ENCODE data around the gene ARRB1. TPM values are rescaled to one million over a fixed set of nuclear protein-coding genes. Genes with fewer than 3 reads are reported as not detected.
A peak's percentile ranks its signal among the peaks of the same experiment; 100 is the strongest.
"Not testable (repeated sequence)": the region's sequence is repeated elsewhere in the genome, so short reads cannot be mapped to it uniquely, and the experiment has no call there.

Gene ARRB1
- total RNA-seq, 1 donor from 2014 or later: 9.3 TPM

DNA sequence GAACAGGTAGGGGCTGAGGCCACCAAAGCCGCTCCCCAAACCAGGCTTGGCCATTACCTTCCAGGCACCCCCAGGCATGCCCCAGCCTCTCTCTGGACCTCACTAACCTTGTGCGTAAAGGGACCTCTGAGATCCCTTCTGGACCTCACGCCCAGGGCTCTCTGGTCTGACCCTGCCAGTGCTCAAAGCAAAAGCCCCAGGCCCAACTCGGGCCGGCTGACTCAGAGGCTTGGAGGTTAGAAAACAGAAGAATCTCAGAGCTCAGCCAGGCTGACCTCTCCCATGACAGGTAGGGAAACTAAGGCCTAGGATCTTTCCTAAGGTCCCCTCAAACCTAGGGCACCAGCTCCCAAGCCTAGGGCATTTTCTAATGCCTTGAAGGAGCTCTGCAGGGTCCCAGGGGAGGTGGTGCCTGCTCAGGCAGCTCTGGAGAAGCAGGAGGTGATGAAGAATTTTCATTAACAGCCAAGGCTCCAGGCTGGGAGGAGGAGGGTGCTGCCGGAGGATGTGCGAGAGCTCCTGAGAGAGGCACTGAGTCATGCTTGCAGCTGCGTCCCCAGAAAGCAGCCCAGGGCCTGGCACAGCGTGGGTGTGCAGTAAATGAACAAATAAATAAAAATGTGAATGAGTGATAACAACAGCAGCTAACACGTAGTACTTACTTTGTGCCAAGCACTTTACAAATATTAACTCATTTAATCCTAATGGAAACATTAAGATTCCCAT, 25.6 kb downstream of the ARRB1 start:
- DNase-seq (ENCODE audit: low spot score) (no peak), ATAC-seq (no peak)

DNA sequence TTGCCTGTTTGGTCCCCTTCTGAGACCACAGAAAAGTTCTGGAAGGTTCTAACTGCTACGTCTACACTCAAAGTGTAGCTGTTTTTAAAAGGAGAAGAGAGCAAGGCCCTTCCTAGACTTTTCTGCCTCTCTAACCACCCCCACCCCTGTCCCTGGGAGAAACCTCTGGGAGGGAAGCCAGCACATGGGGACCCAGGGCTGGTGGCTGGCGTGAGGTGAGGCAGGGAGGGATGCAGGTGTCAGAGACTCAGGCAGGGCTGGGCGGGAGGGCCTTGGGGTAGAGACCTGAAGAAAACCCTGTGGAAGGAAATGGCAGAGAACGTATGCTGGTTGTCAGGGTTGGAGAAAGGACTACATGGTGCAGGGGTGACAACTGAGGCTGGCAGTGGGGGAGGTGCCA, 26.7 kb downstream of the ARRB1 start:
- ATAC-seq: no peak

GRCh38 chr11:75324189-75324588, 27.3 kb downstream of the ARRB1 start:
- no peak for DNase-seq (ENCODE audit: low spot score)
- ATAC-seq: no peak

More for the DNA sequence above, 26.7 kb downstream of the ARRB1 start:
- DNase-seq (ENCODE audit: low spot score): no peak

DNA sequence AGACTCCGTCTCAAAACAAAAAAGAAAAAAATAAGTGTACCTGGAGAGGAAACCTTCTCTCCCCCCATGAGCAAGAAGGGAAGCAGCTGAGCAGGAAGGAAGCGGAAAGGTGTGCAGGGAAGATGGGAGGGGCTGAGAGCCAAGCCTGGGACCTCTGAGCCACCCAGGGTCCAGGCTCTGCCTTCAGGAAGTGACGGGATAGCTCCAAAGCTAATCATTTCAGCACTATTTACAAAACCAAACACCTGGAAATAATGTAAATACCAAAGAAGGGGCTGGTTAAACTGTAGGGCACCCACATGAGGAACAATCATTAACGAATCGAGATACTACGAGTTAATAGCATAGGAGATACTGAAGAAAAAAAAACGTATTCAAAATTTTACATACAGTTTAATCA, 27.9 kb downstream of the ARRB1 start:
- ATAC-seq (no peak), DNase-seq (ENCODE audit: low spot score) (no peak)

DNA sequence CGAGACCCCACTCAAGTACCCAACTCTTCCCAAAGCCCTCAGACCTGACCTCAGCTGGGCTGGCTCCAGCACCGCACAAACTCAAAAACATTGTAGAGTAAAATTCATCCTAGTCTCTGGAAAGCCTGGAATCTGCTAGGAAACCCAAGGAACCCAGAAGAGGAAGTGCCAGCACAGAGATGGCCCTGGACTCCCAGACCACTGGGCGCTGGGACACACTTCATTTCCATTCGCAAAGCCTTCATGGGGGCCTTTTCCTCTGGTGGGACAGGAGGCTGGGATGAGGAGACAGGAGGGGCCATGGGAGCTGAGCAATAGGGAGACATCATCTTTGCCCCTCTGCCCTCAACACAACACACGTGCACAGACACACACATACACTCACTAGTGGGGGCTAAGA, 30.8 kb downstream of the ARRB1 start:
- ATAC-seq (no peak), DNase-seq (ENCODE audit: low spot score) (no peak)

- DNase-seq (ENCODE audit: low spot score) (no peak), ATAC-seq (no peak)
Observed at GRCh38 chr11:75320046-75320618, 31.3 kb downstream of the ARRB1 start.

GRCh38 chr11:75319035-75319877, 32.2 kb downstream of the ARRB1 start:
- ATAC-seq: no peak

DNA sequence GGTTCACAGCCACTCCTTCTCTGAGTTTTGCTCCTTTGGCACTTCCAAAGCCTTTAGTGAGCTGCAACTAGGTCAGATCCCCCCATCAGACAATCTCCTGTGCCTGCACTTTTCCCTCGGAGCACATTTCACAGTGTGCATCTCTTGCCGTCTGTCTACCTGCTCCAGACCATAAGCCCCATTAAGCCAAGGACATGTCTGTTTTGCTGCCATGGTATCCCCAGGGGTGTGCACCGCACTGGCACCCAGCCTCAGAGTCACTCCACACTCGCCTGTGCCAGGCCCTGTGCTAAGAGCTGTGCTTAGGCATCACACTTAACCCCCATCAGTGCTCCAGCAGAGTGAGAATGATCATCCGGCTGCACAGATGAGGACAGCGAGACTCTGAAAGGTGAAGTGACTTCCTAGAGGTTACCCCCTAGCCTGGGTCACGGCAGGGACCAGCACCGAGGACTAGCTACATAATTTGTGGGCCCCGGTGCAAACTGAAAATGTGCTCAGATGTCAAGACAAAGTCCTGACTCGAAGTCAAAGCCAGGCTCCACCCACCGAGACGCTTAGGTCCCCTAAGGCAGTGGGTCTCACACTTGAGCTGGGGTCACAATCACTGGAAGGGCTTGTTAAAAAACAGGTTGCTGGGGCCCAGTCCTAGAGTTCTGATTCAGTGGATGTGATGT, 33.9 kb downstream of the ARRB1 start:
- DNase-seq (ENCODE audit: low spot score) (no peak), ATAC-seq (no peak)

More at GRCh38 chr11:75319035-75319877, 32.2 kb downstream of the ARRB1 start:
- DNase-seq (ENCODE audit: low spot score): no peak

GRCh38 chr11:75315439-75315805, 36.0 kb downstream of the ARRB1 start:
- DNase-seq (ENCODE audit: low spot score) (no peak), ATAC-seq (no peak)

- ATAC-seq: no peak
- no peak for DNase-seq (ENCODE audit: low spot score)
Observed at GRCh38 chr11:75314771-75315438, 36.6 kb downstream of the ARRB1 start.

GRCh38 chr11:75313513-75314272, 37.8 kb downstream of the ARRB1 start:
- ATAC-seq: peak; percentile 53
- no peak for DNase-seq (ENCODE audit: low spot score)

- no peak for ATAC-seq
- no peak for DNase-seq (ENCODE audit: low spot score)
Observed at GRCh38 chr11:75312346-75312745, 39.1 kb downstream of the ARRB1 start.

DNA sequence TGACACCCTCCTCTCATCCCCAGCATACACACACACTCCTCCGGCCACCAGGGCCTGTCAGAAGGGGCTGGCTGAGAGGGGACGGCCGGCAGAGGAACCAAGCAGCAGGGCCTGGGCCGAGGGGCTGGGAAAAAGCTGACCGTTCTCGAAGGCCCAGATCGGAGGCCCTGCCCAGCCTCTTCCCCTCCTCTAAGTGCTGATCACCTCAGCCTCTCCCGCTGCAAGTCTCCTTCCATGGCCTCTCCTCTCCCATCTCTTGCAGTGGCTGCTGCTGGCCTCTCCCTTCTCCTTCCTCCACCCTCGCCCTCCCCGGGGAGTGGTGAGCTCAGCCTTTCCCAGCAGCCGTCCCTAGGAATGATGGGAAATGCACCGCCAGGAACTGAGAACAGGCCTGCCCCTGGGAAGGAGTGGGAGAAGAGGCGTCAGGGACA, 39.6 kb downstream of the ARRB1 start:
- ATAC-seq: peak; percentile 47
- no peak for DNase-seq (ENCODE audit: low spot score)

DNA sequence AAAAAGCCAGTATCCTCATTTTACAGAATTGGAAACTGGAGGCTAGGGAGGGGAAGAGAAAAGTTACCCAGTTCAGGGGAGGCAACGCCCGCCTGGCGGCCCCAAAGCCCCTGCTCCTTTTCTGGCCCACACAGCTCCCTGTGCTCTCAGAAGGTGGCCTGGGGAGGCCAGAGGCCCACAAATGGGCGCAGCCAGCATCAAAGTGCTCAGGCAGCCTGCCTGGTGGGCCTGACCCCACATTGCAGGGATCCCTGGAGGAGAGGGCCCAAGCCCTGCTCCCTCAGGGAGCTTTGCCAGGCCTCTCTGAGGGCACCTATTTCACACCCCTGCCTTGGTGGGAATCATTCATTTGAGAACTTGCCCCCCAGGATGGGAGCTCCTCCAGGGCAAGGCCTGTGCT, 42.5 kb downstream of the ARRB1 start:
- ATAC-seq: no peak

GRCh38 chr11:75308116-75308515, 43.3 kb downstream of the ARRB1 start:
- ATAC-seq (peak; percentile 83), DNase-seq (ENCODE audit: low spot score) (no peak)

More for the DNA sequence above, 42.5 kb downstream of the ARRB1 start:
- DNase-seq (ENCODE audit: low spot score): no peak

DNA sequence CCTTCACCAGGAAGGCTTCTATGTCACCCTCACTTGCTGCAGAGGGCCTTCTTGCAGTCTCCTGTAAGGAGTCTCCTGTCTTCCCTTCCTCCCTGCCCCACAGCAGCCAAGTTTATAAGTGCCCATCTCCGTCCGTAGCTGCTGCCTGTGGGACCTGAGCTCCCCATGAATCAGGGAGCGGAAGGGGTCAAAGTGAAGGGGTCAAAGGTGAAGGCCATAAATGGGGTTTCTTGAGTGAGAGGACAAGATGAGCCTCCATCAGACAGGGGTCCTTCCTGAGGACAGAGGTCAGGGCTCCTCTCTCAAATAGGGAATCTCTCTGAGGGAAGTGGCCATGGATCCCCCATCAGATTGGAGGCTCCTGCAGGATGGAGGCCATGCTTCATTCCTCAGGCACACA, 44.4 kb downstream of the ARRB1 start:
- ATAC-seq (no peak), DNase-seq (ENCODE audit: low spot score) (no peak)

DNA sequence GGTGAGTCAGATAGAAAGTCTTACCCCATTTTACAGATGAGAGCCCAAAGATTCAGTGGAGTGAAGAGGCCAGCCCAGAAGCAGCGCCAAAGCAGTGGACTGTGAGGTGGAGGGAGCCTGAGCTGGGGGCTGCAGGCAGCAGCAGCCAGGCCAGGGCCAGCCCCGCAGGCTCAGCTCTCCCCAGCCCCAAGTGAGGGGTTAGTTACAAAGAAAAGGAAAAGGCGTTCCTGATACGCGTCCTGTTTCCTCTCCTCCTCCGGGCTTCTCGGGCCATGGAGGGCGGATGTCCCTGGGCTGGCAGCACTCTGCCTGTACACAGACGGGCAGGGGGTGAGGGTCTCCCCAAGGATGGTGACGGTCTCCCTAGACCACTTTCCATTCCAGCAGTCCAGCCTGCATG, 44.9 kb downstream of the ARRB1 start:
- ATAC-seq (peak; percentile 22), DNase-seq (ENCODE audit: low spot score) (no peak)

- no peak for ATAC-seq
Observed at GRCh38 chr11:75305993-75306392, 45.5 kb downstream of the ARRB1 start.

DNA sequence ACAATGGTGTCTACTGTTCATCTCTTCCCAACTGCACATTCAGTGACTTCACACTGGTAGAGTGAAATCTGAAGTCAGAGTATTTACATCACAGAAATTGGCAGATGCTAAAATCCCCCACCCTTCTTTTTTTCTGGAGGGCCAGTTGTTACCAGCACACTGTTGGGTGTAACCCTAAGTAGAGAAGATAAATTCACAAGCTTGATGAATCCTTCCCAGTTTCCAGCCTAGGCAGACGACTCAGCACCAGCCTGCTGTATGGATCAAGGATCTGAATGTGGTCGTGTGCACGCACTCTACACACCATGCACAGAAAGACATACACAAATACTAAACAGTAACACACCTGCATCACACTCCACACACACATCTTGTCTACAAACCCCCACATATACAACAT, 46.0 kb downstream of the ARRB1 start:
- no peak for ATAC-seq
- DNase-seq (ENCODE audit: low spot score): no peak

More at GRCh38 chr11:75305993-75306392, 45.5 kb downstream of the ARRB1 start:
- no peak for DNase-seq (ENCODE audit: low spot score)

DNA sequence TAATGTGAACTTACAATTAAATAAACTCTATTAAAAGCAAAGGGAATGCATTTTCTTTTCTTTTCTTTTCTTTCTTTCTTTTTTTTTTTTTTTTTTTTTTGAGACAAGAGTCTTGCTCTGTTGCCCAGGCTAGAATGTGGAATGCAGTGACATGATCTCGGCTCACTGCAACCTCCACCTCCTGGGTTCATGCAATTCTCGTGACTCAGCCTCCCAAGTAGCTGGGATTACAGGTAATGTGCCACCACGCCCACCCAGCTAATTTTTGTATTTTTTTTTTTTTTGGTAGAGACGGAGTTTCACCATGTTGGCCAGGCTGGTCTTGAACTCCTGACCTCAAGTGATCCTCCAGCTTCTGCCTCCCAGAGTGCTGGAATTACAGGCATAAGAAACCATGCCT, 46.5 kb downstream of the ARRB1 start:
- DNase-seq (ENCODE audit: low spot score); ATAC-seq: not testable (repeated sequence)
